ENCODE data around the gene OR51G1. TPM values are rescaled to one million over a fixed set of nuclear protein-coding genes. Genes with fewer than 3 reads are reported as not detected.
"Not testable (repeated sequence)": the region's sequence is repeated elsewhere in the genome, so short reads cannot be mapped to it uniquely, and the experiment has no call there.

OR51G1 gene
- total RNA-seq, result not detected

- Histone ChIP-seq H3K4me3 (no peak within 1 kb of the TSS), H3K27ac (no peak within 1 kb of the TSS), H3K4me1 (no peaks in the 10 kb centered on the region), H3K9me3 (no peaks in the 10 kb centered on the region), H3K27me3 (no peaks in the 10 kb centered on the region), H3K36me3 (no peaks in the 10 kb centered on the region)
- no peak for DNase-seq (ENCODE audit: low spot score in 2 of 2)
- intact Hi-C loops (cut with DNase I), result no loop called here
- no peak for TF ChIP-seq CTCF (IDR thresholded peaks at IDR 0.05)
Measured at GRCh38 chr11:4924239-4924638, at the start of gene OR51G1. Gene OR51G1 (minus strand): TSS chr11:4924339. CDS start chr11:4924339, 0 bp downstream.

GRCh38 chr11:4962816-4963215 is 38.7 kb upstream of the OR51G1 start:
- H3K27me3 ChIP-seq, result no peaks in the 10 kb centered on the region
- DNase-seq (ENCODE audit: low spot score in 2 of 2), result no peak
- H3K9me3 ChIP-seq, result no peaks in the 10 kb centered on the region
- H3K27ac ChIP-seq, result no peak overlapping the region
- no peaks in the 10 kb centered on the region for H3K36me3 ChIP-seq
- H3K4me1 ChIP-seq, result no peaks in the 10 kb centered on the region
- no peak overlapping the region for H3K4me3 ChIP-seq
- TF ChIP-seq CTCF (IDR thresholded peaks at IDR 0.05), result no peak
- intact Hi-C loops (cut with DNase I), result no loop called here

GRCh38 chr11:4960877-4961276 is 36.7 kb upstream of the OR51G1 start:
- Histone ChIP-seq H3K9me3 (no peaks in the 10 kb centered on the region), H3K27ac (no peak overlapping the region), H3K4me3 (no peak overlapping the region), H3K27me3 (no peaks in the 10 kb centered on the region), H3K36me3 (no peaks in the 10 kb centered on the region), H3K4me1 (no peaks in the 10 kb centered on the region)
- DNase-seq (ENCODE audit: low spot score in 2 of 2), result no peak
- intact Hi-C loops (cut with DNase I), result no loop called here
- TF ChIP-seq CTCF (IDR thresholded peaks at IDR 0.05), result no peak

GRCh38 chr11:4957396-4957795 is 33.3 kb upstream of the OR51G1 start:
- intact Hi-C loops (cut with DNase I), result no loop called here
- H3K27me3 ChIP-seq, result no peaks in the 10 kb centered on the region

GRCh38 chr11:4955613-4956012 is 31.5 kb upstream of the OR51G1 start, which contains the start of gene OR51A2:
Gene OR51A2 (minus strand): TSS chr11:4955713. CDS start chr11:4955713, 0 bp downstream.
- H3K4me3 ChIP-seq; H3K36me3 ChIP-seq; intact Hi-C loops (cut with DNase I); H3K4me1 ChIP-seq; H3K27me3 ChIP-seq; H3K9me3 ChIP-seq; H3K27ac ChIP-seq; DNase-seq (ENCODE audit: low spot score in 2 of 2): not testable (repeated sequence)

More at GRCh38 chr11:4957396-4957795, 33.3 kb upstream of the OR51G1 start:
- Histone ChIP-seq H3K4me3 (no peak overlapping the region), H3K4me1 (no peaks in the 10 kb centered on the region), H3K27ac (no peak overlapping the region), H3K9me3 (no peaks in the 10 kb centered on the region), H3K36me3 (no peaks in the 10 kb centered on the region)
- no peak for DNase-seq (ENCODE audit: low spot score in 2 of 2)
- TF ChIP-seq CTCF (IDR thresholded peaks at IDR 0.05), result no peak

- no peak for TF ChIP-seq CTCF (IDR thresholded peaks at IDR 0.05)
- intact Hi-C loops (cut with DNase I), result no loop called here
- Histone ChIP-seq H3K27me3 (no peaks in the 10 kb centered on the region), H3K36me3 (no peaks in the 10 kb centered on the region), H3K27ac (no peak within 1 kb of the TSS), H3K4me1 (no peaks in the 10 kb centered on the region), H3K4me3 (no peak within 1 kb of the TSS), H3K9me3 (no peaks in the 10 kb centered on the region)
- DNase-seq (ENCODE audit: low spot score in 2 of 2), result no peak
Measured at GRCh38 chr11:4947505-4947904, 23.4 kb upstream of the OR51G1 start, which contains the start of gene OR51A4. Gene OR51A4 (minus strand): TSS chr11:4947605. CDS start chr11:4947100, 505 bp downstream.

All from ascending aorta (tissue), 2 donors.